B cell (primary cell): ENCODE data around the gene C19orf81. TPM values are rescaled to one million over a fixed set of nuclear protein-coding genes. Genes with fewer than 3 reads are reported as not detected.

Experiments used
- ATAC-seq: fragments of 200-7000 bp; cut with Tn5 transposase; one replicate; pipeline ENCODE4 v1.10.0; 2021; ENCODE audit warnings: low read depth, mild to moderate bottlenecking, moderate number of reproducible peaks, moderate library complexity
- CTCF ChIA-PET: fragments of 350-600 bp; sonication (Branson Sonifier 250); formaldehyde crosslinking; loops from one replicate; lab custom pipeline; 2021; ENCODE audit warnings: antibody characterized with exemption, inconsistent platforms; lab: Charles Lee
- POLR2A ChIA-PET: fragments of 350-600 bp; sonication (Branson Sonifier 250); formaldehyde crosslinking; loops from one replicate; lab custom pipeline; 2021; ENCODE audit warnings: antibody characterized with exemption; lab: Charles Lee
- DNase-seq: peaks from one replicate; pipeline ENCODE4 v3.0.0; 2013
- H2AFZ ChIP-seq: 2 replicates; pipeline ENCODE4 v1.6.1; 2012; ENCODE audit warnings: mild to moderate bottlenecking, low read depth, low read length; ENCODE audit not compliant: insufficient read depth, poor library complexity, severe bottlenecking
- H3K27ac ChIP-seq, 2 donors: 1 replicate in 1 of 2; 2 replicates in 1 of 2; pipeline ENCODE4 v1.5.1; 2012 to 2013; ENCODE audit warnings: low read length in 2 of 2, mild to moderate bottlenecking in 2 of 2, moderate library complexity in 1 of 2
- H3K27me3 ChIP-seq, 4 experiments: fragments of 200-600 bp in 1 of 4; sonication (generic) in 1 of 4; replicated peaks in 1 of 4; 1 replicate in 2 of 4; 2 replicates in 2 of 4; pipeline versions ENCODE4 v1.6.1 to v1.7.0; 2013 to 2016; ENCODE audit warnings: low read length in 3 of 4, mild to moderate bottlenecking in 2 of 4, mixed read lengths in 1 of 4, moderate library complexity in 1 of 4; ENCODE audit not compliant: insufficient read depth in 4 of 4, control insufficient read depth in 3 of 4; ENCODE audit errors: control extremely low read depth in 1 of 4
- H3K36me3 ChIP-seq, 2 experiments: replicated peaks in 1 of 2; 1 replicate in 1 of 2; 2 replicates in 1 of 2; pipeline versions ENCODE4 v1.6.1 to v1.7.1; 2013; ENCODE audit warnings: low read length in 1 of 2; ENCODE audit not compliant: insufficient read depth in 2 of 2, control insufficient read depth in 1 of 2; ENCODE audit errors: control extremely low read depth in 1 of 2, extremely low read depth in 1 of 2
- H3K4me1 ChIP-seq, 2 donors: fragments of 200-600 bp in 1 of 2; sonication (generic) in 1 of 2; 1 replicate in 1 of 2; 2 replicates in 1 of 2; pipeline versions ENCODE4 v1.5.1 to v1.6.1; 2013 to 2017; ENCODE audit warnings: low read length in 2 of 2; ENCODE audit not compliant: control insufficient read depth in 2 of 2, insufficient read depth in 2 of 2
- H3K4me2 ChIP-seq: replicated peaks from 2 replicates; pipeline ENCODE3; 2012; ENCODE audit warnings: mild to moderate bottlenecking, low read depth, low read length; ENCODE audit not compliant: poor library complexity, severe bottlenecking
- H3K4me3 ChIP-seq, 5 experiments: fragments of 200-600 bp in 1 of 5; sonication (generic) in 1 of 5; 1 replicate in 3 of 5; 2 replicates in 2 of 5; pipeline versions ENCODE4 v1.5.1 to v1.7.0; 2011 to 2016; ENCODE audit warnings: low read length in 4 of 5, mild to moderate bottlenecking in 4 of 5, low read depth in 2 of 5, control low read depth in 1 of 5, moderate library complexity in 1 of 5; ENCODE audit not compliant: insufficient read depth in 1 of 5; ENCODE audit errors: control extremely low read depth in 1 of 5, extremely low read depth in 1 of 5
- H3K79me2 ChIP-seq: fragments of 200-600 bp; sonication (generic); one replicate; pipeline ENCODE4 v1.6.0; 2016; ENCODE audit warnings: low read length; ENCODE audit not compliant: control insufficient read depth, insufficient read depth
- H3K9ac ChIP-seq: fragments of 200-600 bp; sonication (generic); 2 replicates; pipeline ENCODE4 v1.6.1; 2017; ENCODE audit warnings: mild to moderate bottlenecking, low read length, moderate library complexity
- H3K9me3 ChIP-seq, 3 donors: one replicate each; pipeline versions ENCODE4 v1.6.1 to v1.7.1; 2013; ENCODE audit warnings: low read length in 2 of 3; ENCODE audit not compliant: control insufficient read depth in 2 of 3, insufficient read depth in 1 of 3; ENCODE audit errors: control extremely low read depth in 1 of 3
- H4K20me1 ChIP-seq: 2 replicates; pipeline ENCODE4 v1.6.0; 2012; ENCODE audit warnings: mild to moderate bottlenecking, low read length; ENCODE audit not compliant: insufficient read depth, control insufficient read depth, poor library complexity, severe bottlenecking
- H3K27ac Mint-ChIP-seq: one replicate; pipeline ENCODE4 v1.8.0; 2021; ENCODE audit warnings: mixed read lengths
- H3K27me3 Mint-ChIP-seq: one replicate; pipeline ENCODE4 v1.8.0; 2021; ENCODE audit warnings: mixed read lengths
- H3K4me1 Mint-ChIP-seq: one replicate; pipeline ENCODE4 v1.8.0; 2021; ENCODE audit warnings: mixed read lengths
- H3K4me3 Mint-ChIP-seq: one replicate; pipeline ENCODE4 v1.8.0; 2021; ENCODE audit warnings: mixed read lengths
- H3K9me3 Mint-ChIP-seq: one replicate; pipeline ENCODE4 v1.8.0; 2022; ENCODE audit warnings: mixed read lengths; ENCODE audit not compliant: insufficient read depth
- CTCF ChIP-seq: fragments of 200-600 bp; IDR thresholded peaks from one replicate; pipeline ENCODE4 v1.8.0; 2022; ENCODE audit warnings: antibody characterized with exemption, mild to moderate bottlenecking
- EZH2 ChIP-seq: IDR thresholded peaks from 2 replicates; pipeline ENCODE4 v1.6.1; 2012; ENCODE audit warnings: borderline replicate concordance, low read depth, mild to moderate bottlenecking, moderate library complexity, low read length; ENCODE audit not compliant: insufficient read depth, poor library complexity, severe bottlenecking
- WGBS: methylation state at CpG from one replicate; pipeline ENCODE4 v1.1.5; 2013; ENCODE audit warnings: missing lambda C conversion rate; ENCODE audit not compliant: insufficient coverage; 5-methylcytosine and 5-hydroxymethylcytosine counted together
- intact Hi-C: fragments of 100-400 bp; cut with micrococcal nuclease; formaldehyde crosslinking; loops from one replicate; pipeline ENCODE4 v1.10.0; 2022
- polyA plus RNA-seq: library from polyadenylated mRNA; depleted of rRNA; stranded (reverse); fragments of >200 nt; gene quantifications from 2 replicates; pipeline ENCODE4 v1.2.3, GENCODE V29; 2012
- total RNA-seq, 2 donors: library from RNA; stranded (reverse); fragments of 120-200 nt in 1 of 2; gene quantifications; 1 replicate in 1 of 2; 2 replicates in 1 of 2; pipeline versions ENCODE4 v1.2.3 to v1.2.4, GENCODE V29; 2013 to 2022

Gene C19orf81
- total and polyA plus RNA-seq, 2 donors (not counting 1 experiment from before 2014, with no cell fraction given), result 0.37 TPM; not detected in 1

GRCh38 chr19:50708179-50708879, 59.1 kb downstream of the C19orf81 start:
- Histone ChIP-seq H3K36me3 (no peaks in the 10 kb centered on the region), H3K27ac (no peak overlapping the region), H3K4me3 (no peak overlapping the region), H3K79me2 (no peaks in the 10 kb centered on the region), H2AFZ (no peak overlapping the region), H3K27me3 (peaks cover 0 to 29% (median 3%) of the 10 kb centered on the region in 4 experiments), H3K9ac (no peak overlapping the region), H3K4me2 (no peak overlapping the region), H3K4me1 (no peaks in the 10 kb centered on the region), H3K9me3 (peaks cover 0 to 10% (median 0%) of the 10 kb centered on the region in 3 donors), H4K20me1 (no peaks in the 10 kb centered on the region)
- Mint-ChIP-seq H3K4me3 (no peak overlapping the region), H3K27me3 (peaks cover 51% of the 10 kb centered on the region), H3K9me3 (no peaks in the 10 kb centered on the region), H3K27ac (no peak overlapping the region), H3K4me1 (no peaks in the 10 kb centered on the region)
- ChIA-PET POLR2A (no interaction called here), CTCF (no interaction called here)
- TF ChIP-seq EZH2 (no peak), CTCF (no peak)
- DNase-seq (no peak), ATAC-seq (no peak)
- WGBS, result 73% methylated on average over 7 of the region's 12 CpGs
- intact Hi-C loops, result no loop called here

Other genes starting within 250 kb of the C19orf81 start
- gene SPIB, start 230.5 kb upstream of the C19orf81 start, total RNA-seq, result 205 and 211 TPM in 2 replicates
- gene SPIB, start 230.5 kb upstream of the C19orf81 start, polyA plus RNA-seq, result 114 and 183 TPM in 2 replicates
- 1.1 and 1.3 TPM in 2 replicates for gene MYBPC2, start 216.6 kb upstream of the C19orf81 start, total RNA-seq
- 1.7 and 2.2 TPM in 2 replicates for gene MYBPC2, start 216.6 kb upstream of the C19orf81 start, polyA plus RNA-seq
- gene EMC10, start 172.9 kb upstream of the C19orf81 start, total RNA-seq, result 81.1 and 88.1 TPM in 2 replicates
- 51.1 and 54.4 TPM in 2 replicates for gene EMC10, start 172.9 kb upstream of the C19orf81 start, polyA plus RNA-seq
- gene GARIN5A, start 172.6 kb upstream of the C19orf81 start, total RNA-seq, result 0.34 and 0.58 TPM in 2 replicates
- 0.22 and 0.37 TPM in 2 replicates for gene GARIN5A, start 172.6 kb upstream of the C19orf81 start, polyA plus RNA-seq
- 32.8 TPM in 2 replicates for gene JOSD2, start 138.3 kb upstream of the C19orf81 start, total RNA-seq
- 23.9 and 25.0 TPM in 2 replicates for gene JOSD2, start 138.3 kb upstream of the C19orf81 start, polyA plus RNA-seq
- not detected in 2 replicates for gene ASPDH, start 135.5 kb upstream of the C19orf81 start, total RNA-seq
- gene ASPDH, start 135.5 kb upstream of the C19orf81 start, polyA plus RNA-seq, result not detected in 2 replicates
- not detected in 2 replicates for gene LRRC4B, start 81.0 kb upstream of the C19orf81 start, total RNA-seq
- gene LRRC4B, start 81.0 kb upstream of the C19orf81 start, polyA plus RNA-seq, result 0.03 TPM in 1 of 2 replicates, not detected in the other
- 0.17 and 0.39 TPM in 2 replicates for gene SYT3, start 9.6 kb upstream of the C19orf81 start, total RNA-seq
- gene SYT3, start 9.6 kb upstream of the C19orf81 start, polyA plus RNA-seq, result 0.09 TPM in 1 of 2 replicates, not detected in the other
- gene SHANK1, start 70.4 kb downstream of the C19orf81 start, total RNA-seq, result not detected in 2 replicates
- 0.03 TPM in 1 of 2 replicates, not detected in the other for gene SHANK1, start 70.4 kb downstream of the C19orf81 start, polyA plus RNA-seq
- gene CLEC11A, start 73.9 kb downstream of the C19orf81 start, total RNA-seq, result 0.34 and 0.52 TPM in 2 replicates
- gene CLEC11A, start 73.9 kb downstream of the C19orf81 start, polyA plus RNA-seq, result 1.6 and 2.8 TPM in 2 replicates
- gene GPR32, start 121.0 kb downstream of the C19orf81 start, total RNA-seq, result not detected in 2 replicates
- not detected in 2 replicates for gene GPR32, start 121.0 kb downstream of the C19orf81 start, polyA plus RNA-seq
- gene ACP4, start 141.0 kb downstream of the C19orf81 start, total RNA-seq, result not detected in 2 replicates
- not detected in 2 replicates for gene ACP4, start 141.0 kb downstream of the C19orf81 start, polyA plus RNA-seq
- gene KLK1, start 174.3 kb downstream of the C19orf81 start, total RNA-seq, result 15.2 and 16.9 TPM in 2 replicates
- gene KLK1, start 174.3 kb downstream of the C19orf81 start, polyA plus RNA-seq, result 4.3 and 9.5 TPM in 2 replicates
- not detected in 2 replicates for gene KLK15, start 184.1 kb downstream of the C19orf81 start, total RNA-seq
- gene KLK15, start 184.1 kb downstream of the C19orf81 start, polyA plus RNA-seq, result 0.07 TPM in 1 of 2 replicates, not detected in the other
- not detected in 2 replicates for gene KLK3, start 205.5 kb downstream of the C19orf81 start, total RNA-seq
- not detected in 2 replicates for gene KLK3, start 205.5 kb downstream of the C19orf81 start, polyA plus RNA-seq
- gene KLK2, start 224.0 kb downstream of the C19orf81 start, total RNA-seq, result 1.7 TPM in 2 replicates
- gene KLK2, start 224.0 kb downstream of the C19orf81 start, polyA plus RNA-seq, result 0.60 and 1.2 TPM in 2 replicates